Naive thymus-derived CD4-positive, alpha-beta T cell (primary cell): ENCODE results near the gene CSRP1. TPM values are rescaled to one million over a fixed set of nuclear protein-coding genes. Genes with fewer than 3 reads are reported as not detected.
A peak's percentile ranks its signal among the peaks of the same experiment; 100 is the strongest.

Experiments
- ATAC-seq: fragments of 150-1000 bp; cut with Tn5 transposase; 2 replicates; pipeline ENCODE4 v1.10.0; 2021; ENCODE audit warnings: mild to moderate bottlenecking, moderate library complexity
- CTCF ChIA-PET: fragments of 350-600 bp; sonication (Branson Sonifier 250); formaldehyde crosslinking; loops from one replicate; lab custom pipeline; 2021; ENCODE audit warnings: antibody characterized with exemption; lab: Charles Lee
- POLR2A ChIA-PET: fragments of 350-600 bp; sonication (Branson Sonifier 250); formaldehyde crosslinking; loops from one replicate; lab custom pipeline; 2021; ENCODE audit warnings: antibody characterized with exemption, inconsistent platforms; lab: Charles Lee
- DNase-seq, 9 donors: peaks; one replicate each; pipeline versions ENCODE4 v3.0.0 to v3.0.0-alpha.2; 2020 to 2022; ENCODE audit warnings: mixed read lengths in 1 of 9
- H3K27ac ChIP-seq: one replicate; pipeline ENCODE4 v1.7.0; 2013; ENCODE audit warnings: mild to moderate bottlenecking, low read depth, low read length, moderate library complexity
- H3K27me3 ChIP-seq, 2 donors: one replicate each; pipeline ENCODE4 v1.7.0; 2013; ENCODE audit warnings: low read length in 2 of 2, mild to moderate bottlenecking in 2 of 2, moderate library complexity in 2 of 2; ENCODE audit not compliant: control insufficient read depth in 2 of 2, insufficient read depth in 2 of 2
- H3K36me3 ChIP-seq, 3 experiments: 1 replicate in 2 of 3; 2 replicates in 1 of 3; pipeline ENCODE4 v1.7.0; 2013; ENCODE audit warnings: low read length in 3 of 3, mild to moderate bottlenecking in 3 of 3, moderate library complexity in 1 of 3; ENCODE audit not compliant: insufficient read depth in 3 of 3, control insufficient read depth in 2 of 3
- H3K4me1 ChIP-seq, 2 donors: one replicate each; pipeline ENCODE4 v1.7.0; 2013; ENCODE audit warnings: low read length in 2 of 2, mild to moderate bottlenecking in 2 of 2, moderate library complexity in 1 of 2; ENCODE audit not compliant: control insufficient read depth in 2 of 2, insufficient read depth in 2 of 2
- H3K4me3 ChIP-seq: 2 replicates; pipeline ENCODE4 v1.7.0; 2013; ENCODE audit warnings: mild to moderate bottlenecking, low read length
- H3K9me3 ChIP-seq, 3 experiments: 1 replicate in 2 of 3; 2 replicates in 1 of 3; pipeline ENCODE4 v1.7.0; 2013; ENCODE audit warnings: low read length in 3 of 3; ENCODE audit not compliant: control insufficient read depth in 2 of 3
- H3K27ac Mint-ChIP-seq, 9 donors: one replicate each; pipeline ENCODE4 v1.8.0; 2020 to 2022; ENCODE audit warnings: mixed read lengths in 9 of 9, mild to moderate bottlenecking in 8 of 9, moderate library complexity in 5 of 9, inconsistent platforms in 2 of 9
- H3K27me3 Mint-ChIP-seq, 5 donors: one replicate each; pipeline ENCODE4 v1.8.0; 2021 to 2022; ENCODE audit warnings: mixed read lengths in 5 of 5, mild to moderate bottlenecking in 1 of 5
- H3K36me3 Mint-ChIP-seq, 5 donors: one replicate each; pipeline ENCODE4 v1.8.0; 2020 to 2022; ENCODE audit warnings: mixed read lengths in 5 of 5, mild to moderate bottlenecking in 3 of 5, inconsistent platforms in 1 of 5
- H3K4me1 Mint-ChIP-seq, 7 donors: one replicate each; pipeline ENCODE4 v1.8.0; 2020 to 2022; ENCODE audit warnings: mixed read lengths in 7 of 7, mild to moderate bottlenecking in 3 of 7, inconsistent platforms in 1 of 7
- H3K4me3 Mint-ChIP-seq, 10 donors: one replicate each; pipeline ENCODE4 v1.8.0; 2020 to 2022; ENCODE audit warnings: mild to moderate bottlenecking in 10 of 10, mixed read lengths in 10 of 10, moderate library complexity in 6 of 10, inconsistent platforms in 2 of 10
- H3K9me3 Mint-ChIP-seq, 11 donors: one replicate each; pipeline ENCODE4 v1.8.0; 2020 to 2022; ENCODE audit warnings: mixed read lengths in 11 of 11, mild to moderate bottlenecking in 4 of 11, inconsistent platforms in 1 of 11, moderate library complexity in 1 of 11
- intact Hi-C, 2 donors: fragments of 100-400 bp; cut with micrococcal nuclease; formaldehyde crosslinking; loops; one replicate each; pipeline ENCODE4 v1.15.1; 2023
- polyA plus RNA-seq, 2 donors: library from polyadenylated mRNA; unstranded; fragments of 300-500 nt; fragmentation: Illumina TruSeq; gene quantifications; one replicate each; pipeline ENCODE4 v1.2.3, GENCODE V29; 2021
- total RNA-seq, 6 experiments: library from RNA in 5 of 6; stranded (reverse) in 5 of 6; gene quantifications; 1 replicate in 5 of 6; 2 replicates in 1 of 6; pipeline ENCODE4 v1.2.3 and lab custom pipeline; 2021 to 2026

CSRP1 gene
- total and polyA plus RNA-seq, 7 experiments from 2014 or later: 24.2 to 83.1 (median 43.6) TPM

DNA sequence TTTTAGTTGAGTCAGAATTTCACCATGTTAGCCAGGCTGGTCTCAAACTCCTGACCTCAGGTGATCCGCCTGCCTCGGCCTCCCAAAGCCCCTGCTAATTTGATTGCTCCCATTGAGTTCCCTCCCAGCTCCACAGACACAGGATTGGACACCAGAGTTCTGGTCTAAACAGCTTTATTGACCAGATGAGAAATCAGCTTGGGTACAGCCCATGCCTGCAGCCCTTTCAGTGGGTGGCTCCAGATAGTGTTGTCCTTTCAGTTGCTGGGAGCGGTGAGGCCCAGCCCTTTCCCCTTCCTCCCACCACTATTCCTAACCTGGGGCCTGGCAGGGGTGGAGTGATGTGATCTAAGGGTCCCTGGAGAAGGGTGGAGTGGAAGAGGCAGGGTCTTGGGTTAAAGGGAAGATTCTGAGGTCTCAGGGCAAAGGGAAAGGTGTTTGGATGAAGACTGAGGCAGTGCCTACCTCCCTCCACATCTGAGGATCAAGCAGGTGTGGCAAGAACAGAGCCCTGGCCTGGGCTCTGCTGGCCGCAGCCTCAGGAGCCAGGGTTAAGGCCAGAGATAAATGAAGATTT, 23.5 kb downstream of the CSRP1 start:
- intact Hi-C loops: loop anchor here (2.0 to 10.0 kb wide), 4 partner anchors 75 to 661 kb away; partner anchors contain the start of gene ARL8A (in 1 of the 2)
- ATAC-seq: no peak
- Mint-ChIP-seq H3K4me3 (no peak overlapping the region), H3K4me1 (peaks cover 8 to 28% (median 23%) of the 10 kb centered on the region in 7 donors), H3K36me3 (peaks cover 0 to 7% (median under 1%) of the 10 kb centered on the region in 5 donors), H3K27ac (peak overlapping the region in 2 of 9 donors; percentile 5 to 55), H3K9me3 (no peaks in the 10 kb centered on the region), H3K27me3 (peaks cover 12 to 19% (median 14%) of the 10 kb centered on the region in 5 donors)
- Histone ChIP-seq H3K4me1 (peaks cover 15 to 19% of the 10 kb centered on the region in 2 donors), H3K4me3 (no peak overlapping the region), H3K27me3 (peaks cover 0 to 14% of the 10 kb centered on the region in 2 donors), H3K9me3 (no peaks in the 10 kb centered on the region), H3K27ac (no peak overlapping the region), H3K36me3 (peaks cover 0 to 33% (median 0%) of the 10 kb centered on the region in 3 experiments)
- CTCF ChIA-PET: interaction anchor here (0.9 to 14.3 kb wide), 3 partner anchors 20 to 33 kb away, joined by 3 to 215 read pairs (median 3); no protein-coding TSS in a partner anchor
- POLR2A ChIA-PET: interaction anchor here (0.6 kb wide), 1 partner anchor 346 kb away, joined by 3 read pairs; no protein-coding TSS in a partner anchor
- DNase-seq: no peak

DNA sequence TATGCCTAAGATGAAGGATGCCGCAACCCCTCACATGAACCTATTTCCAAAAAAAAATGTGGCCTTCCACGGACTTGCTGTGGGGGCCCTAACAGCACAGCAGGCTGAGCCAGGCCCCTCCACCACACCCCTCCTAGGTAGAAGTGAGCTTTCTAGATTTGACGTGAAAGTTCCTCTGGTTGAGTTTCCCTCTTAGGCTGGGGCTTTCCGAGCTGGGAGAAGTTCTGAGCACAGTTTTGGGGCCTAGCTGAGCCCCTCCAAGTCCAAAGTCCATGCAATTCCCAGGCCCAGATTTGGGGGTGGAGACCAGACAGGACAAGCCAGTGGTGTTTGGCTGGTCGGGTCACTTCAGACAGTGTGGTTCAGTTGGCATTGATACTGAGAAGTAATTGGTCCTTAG, 24.2 kb downstream of the CSRP1 start:
- Mint-ChIP-seq H3K27me3 (peaks cover 12 to 19% (median 17%) of the 10 kb centered on the region in 5 donors), H3K4me3 (peak overlapping the region in 1 of 10 donors; percentile 79), H3K4me1 (peaks cover 8 to 28% (median 23%) of the 10 kb centered on the region in 7 donors), H3K9me3 (no peaks in the 10 kb centered on the region), H3K27ac (peak overlapping the region in 1 of 9 donors; percentile 14), H3K36me3 (peaks cover 0 to 5% (median 0%) of the 10 kb centered on the region in 5 donors)
- intact Hi-C loops: loop anchor here (1.0 to 10.0 kb wide), 6 partner anchors 25 to 662 kb away; partner anchors contain the start of genes ARL8A (in 1 of the 2) and CSRP1 (in 1 of the 2)
- H3K4me1 ChIP-seq: peaks cover 15 to 19% of the 10 kb centered on the region in 2 donors
- H3K4me3 ChIP-seq: no peak overlapping the region
- ATAC-seq (no peak), DNase-seq (no peak)
- H3K27me3 ChIP-seq: peaks cover 0 to 14% of the 10 kb centered on the region in 2 donors
- no peak overlapping the region for H3K27ac ChIP-seq
- H3K9me3 ChIP-seq: no peaks in the 10 kb centered on the region
- peaks cover 0 to 26% (median 0%) of the 10 kb centered on the region in 3 experiments for H3K36me3 ChIP-seq
- ChIA-PET POLR2A (interaction anchor here (0.6 to 1.9 kb wide), 4 partner anchors 23 to 418 kb away, joined by 3 to 10 read pairs (median 3); no protein-coding TSS in a partner anchor), CTCF (interaction anchor here (0.6 to 14.3 kb wide), 6 partner anchors 21 to 241 kb away, joined by 3 to 215 read pairs (median 7); partner anchors contain the start of gene CSRP1)

DNA sequence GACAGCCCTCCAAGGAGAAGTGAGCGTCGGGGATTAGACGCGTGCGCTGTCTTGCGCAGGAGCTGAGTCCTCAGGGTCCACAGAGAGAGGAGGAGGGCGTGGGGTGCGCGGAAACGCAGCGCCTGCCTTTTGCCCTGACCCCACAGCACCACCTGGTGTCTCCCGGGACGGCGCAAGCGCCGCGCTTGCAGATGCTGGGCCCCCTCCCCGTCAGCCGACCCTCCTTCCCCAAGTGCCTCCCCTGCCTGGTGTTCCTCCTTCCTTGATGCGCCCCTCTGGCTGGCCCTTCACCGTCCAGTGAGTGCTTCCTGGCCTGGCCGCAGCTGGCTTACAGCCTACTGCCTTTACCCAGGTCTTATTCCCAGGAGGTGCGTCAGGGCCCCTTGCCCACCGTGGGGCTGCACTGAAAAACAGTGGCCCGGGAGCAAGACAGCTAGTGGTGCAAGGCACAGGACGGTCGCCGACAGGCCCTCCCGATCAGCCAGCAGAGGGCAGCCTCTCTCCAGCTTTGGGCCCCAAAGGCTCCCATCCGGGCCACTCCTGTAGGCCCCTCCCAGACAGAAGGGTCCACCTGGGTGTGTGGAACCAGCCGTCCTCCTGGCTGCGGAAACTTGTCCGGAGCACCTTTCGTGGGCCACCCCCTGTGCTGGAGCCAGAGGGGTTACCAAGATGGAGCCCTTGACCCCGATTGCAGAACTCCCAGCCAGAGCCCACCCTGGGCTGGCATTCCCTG, 25.0 kb downstream of the CSRP1 start:
- ChIA-PET CTCF (interaction anchor here (0.6 to 14.3 kb wide), 13 partner anchors 10 to 242 kb away, joined by 3 to 215 read pairs (median 3); partner anchors contain the start of gene CSRP1), POLR2A (interaction anchor here (1.9 kb wide), 1 partner anchor 32 kb away, joined by 10 read pairs; no protein-coding TSS in a partner anchor)
- H3K27ac Mint-ChIP-seq: no peak overlapping the region
- peaks cover 8 to 28% (median 23%) of the 10 kb centered on the region in 7 donors for H3K4me1 Mint-ChIP-seq
- DNase-seq (peak; percentile 58 to 80 (median 74)), ATAC-seq (peak; percentile 89)
- peak overlapping the region; percentile 48 for H3K4me3 ChIP-seq
- H3K27me3 Mint-ChIP-seq: peaks cover 12 to 26% (median 20%) of the 10 kb centered on the region in 5 donors
- peaks cover 0 to 5% (median 0%) of the 10 kb centered on the region in 5 donors for H3K36me3 Mint-ChIP-seq
- no peaks in the 10 kb centered on the region for H3K9me3 Mint-ChIP-seq
- H3K27me3 ChIP-seq: peaks cover 0 to 14% of the 10 kb centered on the region in 2 donors
- no peak overlapping the region for H3K27ac ChIP-seq
- H3K36me3 ChIP-seq: peaks cover 0 to 20% (median 0%) of the 10 kb centered on the region in 3 experiments
- peak overlapping the region; percentile 71 to 84 (median 76) for H3K4me3 Mint-ChIP-seq
- intact Hi-C loops: loop anchor here (1.0 to 10.0 kb wide), 8 partner anchors 25 to 663 kb away; partner anchors contain the start of genes ARL8A (in 1 of the 2) and CSRP1 (in 1 of the 2)
- H3K9me3 ChIP-seq: no peaks in the 10 kb centered on the region
- H3K4me1 ChIP-seq: peaks cover 15 to 19% of the 10 kb centered on the region in 2 donors

DNA sequence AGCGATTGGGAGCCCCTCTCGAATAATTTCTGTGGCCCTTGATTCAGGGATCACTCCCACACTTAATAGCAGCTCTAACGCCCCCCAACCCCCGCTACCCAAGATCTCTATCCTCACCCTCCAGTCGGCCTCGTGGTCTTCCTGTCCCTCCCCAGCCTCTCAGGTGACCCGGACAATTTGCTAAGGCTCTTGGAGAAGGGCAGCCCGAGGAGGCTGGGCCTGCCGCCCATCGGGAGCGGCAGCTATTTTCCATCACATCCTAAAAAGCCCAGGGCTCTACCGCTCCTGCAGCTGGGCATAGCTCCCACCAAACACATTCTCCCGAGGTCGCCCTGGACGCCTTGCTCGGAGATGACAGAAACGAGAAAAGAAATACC, 25.9 kb downstream of the CSRP1 start:
- ATAC-seq (no peak), DNase-seq (no peak)
- Mint-ChIP-seq H3K27ac (peak overlapping the region in 2 of 9 donors; percentile 15 to 48), H3K9me3 (peaks cover 0 to 1% (median 0%) of the 10 kb centered on the region in 11 donors), H3K27me3 (peaks cover 19 to 30% (median 26%) of the 10 kb centered on the region in 5 donors), H3K4me1 (peaks cover 8 to 27% (median 22%) of the 10 kb centered on the region in 7 donors), H3K4me3 (peak overlapping the region; percentile 54 to 84 (median 76)), H3K36me3 (peaks cover 0 to 4% (median 0%) of the 10 kb centered on the region in 5 donors)
- intact Hi-C loops: loop anchor here (1.0 to 10.0 kb wide), 5 partner anchors 33 to 664 kb away; partner anchors contain the start of gene ARL8A (in 1 of the 2)
- Histone ChIP-seq H3K27me3 (peaks cover 0 to 14% of the 10 kb centered on the region in 2 donors), H3K36me3 (peaks cover 0 to 20% (median 0%) of the 10 kb centered on the region in 3 experiments), H3K4me1 (peaks cover 15 to 19% of the 10 kb centered on the region in 2 donors), H3K4me3 (peak overlapping the region; percentile 48), H3K9me3 (no peaks in the 10 kb centered on the region), H3K27ac (no peak overlapping the region)
- ChIA-PET CTCF (interaction anchor here (0.6 to 14.3 kb wide), 10 partner anchors 11 to 44 kb away, joined by 3 to 215 read pairs (median 8); partner anchors contain the start of gene CSRP1), POLR2A (interaction anchor here (1.9 kb wide), 1 partner anchor 32 kb away, joined by 10 read pairs; no protein-coding TSS in a partner anchor)

DNA sequence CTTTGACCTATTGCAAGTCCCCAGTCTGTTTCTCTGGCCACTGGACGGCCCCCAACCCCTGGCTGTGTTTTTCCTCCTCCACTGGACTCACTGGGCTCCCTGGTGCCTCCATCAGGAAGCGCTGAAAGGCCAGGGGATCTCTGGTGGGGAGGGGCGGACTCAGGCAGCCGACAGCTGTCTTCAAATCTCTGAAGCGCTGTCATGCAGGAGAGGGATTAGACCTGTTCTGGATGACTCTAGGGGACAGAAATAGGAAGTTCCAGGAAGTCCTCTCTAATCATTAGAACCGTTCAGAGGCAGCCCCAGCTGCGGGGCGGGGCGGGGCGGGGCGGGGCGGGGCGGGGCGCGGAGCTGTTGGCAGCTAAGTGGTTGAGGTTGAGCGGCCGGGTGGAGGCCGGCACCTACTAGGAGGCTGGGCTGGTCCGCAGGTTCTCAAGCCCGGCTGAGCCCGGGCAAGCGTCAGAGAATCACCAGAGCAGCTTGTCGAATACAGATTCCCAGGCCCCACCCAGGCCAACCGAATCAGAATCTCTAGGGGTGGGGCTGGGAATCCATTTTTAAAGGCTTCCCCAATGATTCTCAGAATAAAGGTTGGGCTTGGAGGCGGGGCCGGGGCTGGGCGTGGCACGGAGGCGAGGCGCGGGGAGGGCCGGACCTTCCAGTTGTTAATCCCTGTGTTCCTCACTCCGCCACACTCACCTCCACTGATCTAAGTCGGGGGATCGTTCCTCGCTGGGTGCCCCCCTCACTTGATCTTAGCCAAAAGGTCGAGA, 26.5 kb downstream of the CSRP1 start:
- Histone ChIP-seq H3K4me1 (peaks cover 15 to 19% of the 10 kb centered on the region in 2 donors), H3K36me3 (peaks cover 0 to 16% (median 0%) of the 10 kb centered on the region in 3 experiments), H3K27ac (no peak overlapping the region), H3K4me3 (peak overlapping the region; percentile 48), H3K9me3 (no peaks in the 10 kb centered on the region), H3K27me3 (peaks cover 0 to 14% of the 10 kb centered on the region in 2 donors)
- H3K27ac Mint-ChIP-seq: peak overlapping the region in 1 of 9 donors; percentile 15
- peaks cover 0 to 3% (median 0%) of the 10 kb centered on the region in 5 donors for H3K36me3 Mint-ChIP-seq
- DNase-seq (peak in 6 of 9 donors; percentile 12 to 72 (median 24)), ATAC-seq (peak; percentile 68)
- H3K4me1 Mint-ChIP-seq: peaks cover 8 to 27% (median 22%) of the 10 kb centered on the region in 7 donors
- intact Hi-C loops: loop anchor here (1.0 to 10.0 kb wide), 6 partner anchors 11 to 664 kb away; partner anchors contain the start of genes ARL8A (in 1 of the 2) and PHLDA3 (in 1 of the 2)
- peaks cover 22 to 31% (median 28%) of the 10 kb centered on the region in 5 donors for H3K27me3 Mint-ChIP-seq
- POLR2A ChIA-PET: interaction anchor here (1.3 to 1.9 kb wide), 2 partner anchors 27 to 33 kb away, joined by 3 to 10 read pairs; partner anchors contain the start of gene CSRP1
- H3K4me3 Mint-ChIP-seq: peak overlapping the region; percentile 54 to 84 (median 76)
- CTCF ChIA-PET: interaction anchor here (0.6 to 14.3 kb wide), 8 partner anchors 9 to 267 kb away, joined by 3 to 215 read pairs (median 8); partner anchors contain the start of gene CSRP1
- peaks cover 0 to 1% (median 0%) of the 10 kb centered on the region in 11 donors for H3K9me3 Mint-ChIP-seq
